Measurements from ENCODE around the gene FUS. TPM values are rescaled to one million over a fixed set of nuclear protein-coding genes. Genes with fewer than 3 reads are reported as not detected.

The FUS gene
- total and polyA plus RNA-seq, 2 of the 8 experiments (the other 6 are each of a cell fraction or from before 2014, with no cell fraction given): 484 to 685 TPM

DNA sequence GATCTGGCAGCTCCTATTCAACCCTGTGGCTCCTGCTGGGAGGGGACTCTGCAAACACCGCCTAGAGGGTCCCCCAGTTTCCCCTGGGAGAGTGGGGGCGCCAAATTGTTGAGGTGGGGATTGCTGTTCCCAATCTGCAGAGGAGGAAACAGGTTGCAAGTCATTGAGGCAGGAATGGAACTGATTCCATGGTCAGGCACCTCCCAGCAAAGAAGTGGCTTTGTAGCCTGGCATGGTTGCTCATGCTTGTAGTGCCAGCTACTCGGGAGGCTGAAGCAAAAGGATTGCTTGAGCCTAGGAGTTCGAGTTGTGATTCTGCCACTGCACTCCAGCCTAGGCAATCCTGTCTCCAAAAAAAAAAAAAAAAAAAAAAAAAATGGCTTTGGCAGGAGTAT is 37.2 kb downstream of the FUS start:
- Histone ChIP-seq H3K79me1 (ENCODE audit: low read depth, low read length) (no peaks in the 10 kb centered on the region), H2AK5ac (ENCODE audit: low read depth, low read length) (no peak overlapping the region), H3K14ac (ENCODE audit: insufficient read length) (no peak overlapping the region), H2AFZ (ENCODE audit: low read length) (peak overlapping the region; percentile 84; the same call in 1 of the 2 replicates), H3K27ac (ENCODE audit: low read depth, low read length) (no peak overlapping the region), H2BK5ac (ENCODE audit: low read depth, low read length) (no peak overlapping the region), H4K91ac (replicated peaks; ENCODE audit: insufficient read length, low read length) (no peak overlapping the region), H2BK20ac (ENCODE audit: low read length) (no peak overlapping the region), H3K4ac (replicated peaks; ENCODE audit: insufficient read length, low read depth, low read length) (no peak overlapping the region), H3K23ac (ENCODE audit: insufficient read length) (no peak overlapping the region), H4K20me1 (replicated peaks in 1 of 2; ENCODE audit: control insufficient read depth in 1 of 2, insufficient read depth in 2 of 2, low read length in 2 of 2) (no peaks in the 10 kb centered on the region), H3K4me2 (ENCODE audit: insufficient read depth in 1 of 2, low read depth in 2 of 2, low read length in 2 of 2) (peak overlapping the region; percentile 79 to 92), H3K4me1 (replicated peaks in 1 of 4; ENCODE audit: control insufficient read depth in 3 of 4, insufficient read depth in 4 of 4, low read length in 3 of 4) (peaks cover 0 to 33% (median 20%) of the 10 kb centered on the region in 4 experiments; a peak in 6 of 7 replicates), H3K23me2 (ENCODE audit: low read depth, low read length) (peaks cover 19% of the 10 kb centered on the region), H3K18ac (ENCODE audit: extremely low read depth, low read length) (no peak overlapping the region), H3K56ac (replicated peaks; ENCODE audit: insufficient read length, low read depth, low read length) (no peak overlapping the region), H4K8ac (ENCODE audit: extremely low read depth, insufficient read depth, low read length) (peak overlapping the region; percentile 22; the same call in 1 of the 2 replicates), H3K4me3 (ENCODE audit: extremely low read depth in 1 of 4, insufficient read depth in 2 of 4, low read depth in 3 of 4, low read length in 4 of 4) (peak overlapping the region; percentile 1 to 74 (median 49); a peak in 5 of 8 replicates), H3K36me3 (ENCODE audit: control insufficient read depth in 2 of 4, insufficient read depth in 4 of 4, low read length in 3 of 4) (no peaks in the 10 kb centered on the region), H3K79me2 (ENCODE audit: control insufficient read depth in 1 of 2, insufficient read depth in 2 of 2, low read length in 2 of 2) (no peaks in the 10 kb centered on the region), H2BK15ac (ENCODE audit: low read length) (no peak overlapping the region), H2BK120ac (replicated peaks; ENCODE audit: low read depth, low read length) (no peak overlapping the region), H3K27me3 (replicated peaks in 1 of 4; ENCODE audit: control insufficient read depth in 3 of 4, extremely low read depth in 1 of 4, insufficient read depth in 3 of 4, low read length in 3 of 4) (peaks cover 8 to 21% (median 19%) of the 10 kb centered on the region in 4 experiments), H3K9ac (replicated peaks in 1 of 4; ENCODE audit: extremely low read depth in 1 of 4, low read depth in 3 of 4, low read length in 3 of 4) (no peak overlapping the region), H2BK12ac (ENCODE audit: low read depth, low read length) (peak overlapping the region; percentile 76; the same call in 1 of the 2 replicates), H4K5ac (ENCODE audit: insufficient read length, low read depth, low read length) (no peak overlapping the region), H3K9me3 (ENCODE audit: insufficient read depth in 2 of 2, low read depth in 1 of 2, low read length in 1 of 2) (no peaks in the 10 kb centered on the region)
- FAIRE-seq (no peak), DNase-seq (ENCODE audit: low read depth in 1 of 2, low spot score in 2 of 2) (no peak)
- POLR2A ChIA-PET (ENCODE audit: partially characterized antibody): interaction anchor here (0.7 to 24.0 kb wide), 9 partner anchors 11 to 278 kb away, joined by 3 to 430 read pairs (median 4); partner anchors contain the start of genes FUS and PYCARD
- TF ChIP-seq, protein P1, sequence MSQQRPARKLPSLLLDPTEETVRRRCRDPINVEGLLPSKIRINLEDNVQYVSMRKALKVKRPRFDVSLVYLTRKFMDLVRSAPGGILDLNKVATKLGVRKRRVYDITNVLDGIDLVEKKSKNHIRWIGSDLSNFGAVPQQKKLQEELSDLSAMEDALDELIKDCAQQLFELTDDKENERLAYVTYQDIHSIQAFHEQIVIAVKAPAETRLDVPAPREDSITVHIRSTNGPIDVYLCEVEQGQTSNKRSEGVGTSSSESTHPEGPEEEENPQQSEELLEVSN (IDR thresholded peaks at IDR 0.05): no peak
- TF ChIP-seq TCF12 (IDR thresholded peaks at IDR 0.05; ENCODE audit: low read depth, low read length) (no peak), TBP (IDR thresholded peaks at IDR 0.05; ENCODE audit: low read depth, low read length) (no peak), POU5F1 (IDR thresholded peaks at IDR 0.05; ENCODE audit: low read depth, low read length) (no peak)
- TF ChIP-seq, protein P2, sequence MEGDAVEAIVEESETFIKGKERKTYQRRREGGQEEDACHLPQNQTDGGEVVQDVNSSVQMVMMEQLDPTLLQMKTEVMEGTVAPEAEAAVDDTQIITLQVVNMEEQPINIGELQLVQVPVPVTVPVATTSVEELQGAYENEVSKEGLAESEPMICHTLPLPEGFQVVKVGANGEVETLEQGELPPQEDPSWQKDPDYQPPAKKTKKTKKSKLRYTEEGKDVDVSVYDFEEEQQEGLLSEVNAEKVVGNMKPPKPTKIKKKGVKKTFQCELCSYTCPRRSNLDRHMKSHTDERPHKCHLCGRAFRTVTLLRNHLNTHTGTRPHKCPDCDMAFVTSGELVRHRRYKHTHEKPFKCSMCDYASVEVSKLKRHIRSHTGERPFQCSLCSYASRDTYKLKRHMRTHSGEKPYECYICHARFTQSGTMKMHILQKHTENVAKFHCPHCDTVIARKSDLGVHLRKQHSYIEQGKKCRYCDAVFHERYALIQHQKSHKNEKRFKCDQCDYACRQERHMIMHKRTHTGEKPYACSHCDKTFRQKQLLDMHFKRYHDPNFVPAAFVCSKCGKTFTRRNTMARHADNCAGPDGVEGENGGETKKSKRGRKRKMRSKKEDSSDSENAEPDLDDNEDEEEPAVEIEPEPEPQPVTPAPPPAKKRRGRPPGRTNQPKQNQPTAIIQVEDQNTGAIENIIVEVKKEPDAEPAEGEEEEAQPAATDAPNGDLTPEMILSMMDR (IDR thresholded peaks at IDR 0.05; ENCODE audit: control extremely low read depth in 1 of 3, insufficient read depth in 1 of 3, low read depth in 1 of 3, low read length in 3 of 3): 0 out of 4 replicates have a peak, but pooled peaks of 1 of the 3 experiments have one; percentile 18
- 54% methylated on average over 4 of the region's 4 CpGs; no CpG with 5 or more reads in 1 of the 2 experiments for WGBS, 2 experiments (ENCODE audit: extremely low coverage in 1 of 2, insufficient coverage in 1 of 2, insufficient read length in 1 of 2, insufficient replicate concordance in 2 of 2, low coverage in 1 of 2, low lambda C conversion rate in 2 of 2, missing lambda C conversion rate in 1 of 2)
- CTCF ChIA-PET (ENCODE audit: partially characterized antibody): interaction anchor here (0.6 to 2.6 kb wide), 19 partner anchors 10 to 477 kb away, joined by 3 to 10 read pairs (median 4); partner anchors contain the start of genes PYCARD and ZNF843
